Suprapubic skin (tissue), 4 donors: ENCODE measurements around the gene GPANK1. TPM values are rescaled to one million over a fixed set of nuclear protein-coding genes. Genes with fewer than 3 reads are reported as not detected.

ENCODE experiments used
- DNase-seq, 2 donors: peaks; one replicate each; pipeline ENCODE4 v3.0.0-alpha.2; 2019; ENCODE audit warnings: low spot score in 2 of 2
- H3K27ac ChIP-seq: fragments of 200-600 bp; sonication (generic); one replicate; pipeline ENCODE4 v1.5.1; 2019
- H3K27me3 ChIP-seq: fragments of 200-600 bp; sonication (generic); one replicate; pipeline ENCODE4 v1.5.1; 2019
- H3K36me3 ChIP-seq: fragments of 200-600 bp; sonication (generic); one replicate; pipeline ENCODE4 v1.5.1; 2019
- H3K4me1 ChIP-seq: fragments of 200-600 bp; sonication (generic); one replicate; pipeline ENCODE4 v1.5.1; 2019
- H3K4me3 ChIP-seq: fragments of 200-600 bp; sonication (generic); one replicate; pipeline ENCODE4 v1.5.1; 2019; ENCODE audit warnings: mild to moderate bottlenecking
- H3K9me3 ChIP-seq: fragments of 200-600 bp; sonication (generic); one replicate; pipeline ENCODE4 v1.5.1; 2019
- CTCF ChIP-seq, 2 donors: fragments of 200-600 bp in 1 of 2; fragments of 450-650 bp in 1 of 2; sonication (generic) in 1 of 2; IDR thresholded peaks; one replicate each; pipeline ENCODE4 v1.5.1; 2016 to 2019; ENCODE audit warnings: antibody characterized with exemption in 2 of 2, mild to moderate bottlenecking in 1 of 2, moderate library complexity in 1 of 2
- EP300 ChIP-seq: sonication (generic); formaldehyde crosslinking; IDR thresholded peaks from one replicate; pipeline ENCODE4 v1.6.1; 2017; ENCODE audit warnings: antibody characterized with exemption
- POLR2A ChIP-seq, 2 donors: fragments of 450-650 bp; IDR thresholded peaks; one replicate each; pipeline ENCODE4 v1.6.1; 2017; ENCODE audit warnings: antibody characterized with exemption in 2 of 2, mild to moderate bottlenecking in 2 of 2, moderate library complexity in 2 of 2
- POLR2AphosphoS5 ChIP-seq, 3 donors: sonication (generic); formaldehyde crosslinking; IDR thresholded peaks; one replicate each; pipeline ENCODE4 v1.6.1; 2017; ENCODE audit warnings: antibody characterized with exemption in 3 of 3
- WGBS: methylation state at CpG from one replicate; pipeline ENCODE4 v1.1.5; 2018; 5-methylcytosine and 5-hydroxymethylcytosine counted together
- total RNA-seq, 4 donors: library from RNA; depleted of rRNA; stranded (reverse); fragments of >200 nt; gene quantifications; one replicate each; pipeline ENCODE4 v1.1.0, GENCODE V29; 2016

GPANK1 gene
- total RNA-seq, 4 donors from 2014 or later: 15.0 to 22.6 (median 20.1) TPM

GRCh38 chr6:31690231-31691077 is 25.7 kb upstream of the GPANK1 start:
- DNase-seq: no peak
- 65% methylated on average over 10 of the region's 10 CpGs for WGBS
- H3K36me3 ChIP-seq: peaks cover 99% of the 10 kb centered on the region

GRCh38 chr6:31689249-31690110 is 24.7 kb upstream of the GPANK1 start:
- Histone ChIP-seq H3K9me3 (no peaks in the 10 kb centered on the region), H3K36me3 (peaks cover 90% of the 10 kb centered on the region), H3K4me3 (no peak overlapping the region), H3K27me3 (no peaks in the 10 kb centered on the region), H3K4me1 (no peaks in the 10 kb centered on the region), H3K27ac (no peak overlapping the region)
- TF ChIP-seq POLR2A (IDR thresholded peaks at IDR 0.05): no peak
- TF ChIP-seq CTCF (IDR thresholded peaks at IDR 0.05): no peak
- no peak for TF ChIP-seq EP300
- TF ChIP-seq POLR2AphosphoS5 (IDR thresholded peaks at IDR 0.05): no peak
- WGBS: 67% methylated on average over 8 of the region's 11 CpGs
- no peak for DNase-seq

More at GRCh38 chr6:31690231-31691077, 25.7 kb upstream of the GPANK1 start:
- H3K9me3 ChIP-seq: no peaks in the 10 kb centered on the region
- no peak overlapping the region for H3K27ac ChIP-seq
- no peak overlapping the region for H3K4me3 ChIP-seq
- H3K27me3 ChIP-seq: no peaks in the 10 kb centered on the region
- no peaks in the 10 kb centered on the region for H3K4me1 ChIP-seq
- TF ChIP-seq POLR2A (IDR thresholded peaks at IDR 0.05) (no peak), EP300 (no peak)

DNA sequence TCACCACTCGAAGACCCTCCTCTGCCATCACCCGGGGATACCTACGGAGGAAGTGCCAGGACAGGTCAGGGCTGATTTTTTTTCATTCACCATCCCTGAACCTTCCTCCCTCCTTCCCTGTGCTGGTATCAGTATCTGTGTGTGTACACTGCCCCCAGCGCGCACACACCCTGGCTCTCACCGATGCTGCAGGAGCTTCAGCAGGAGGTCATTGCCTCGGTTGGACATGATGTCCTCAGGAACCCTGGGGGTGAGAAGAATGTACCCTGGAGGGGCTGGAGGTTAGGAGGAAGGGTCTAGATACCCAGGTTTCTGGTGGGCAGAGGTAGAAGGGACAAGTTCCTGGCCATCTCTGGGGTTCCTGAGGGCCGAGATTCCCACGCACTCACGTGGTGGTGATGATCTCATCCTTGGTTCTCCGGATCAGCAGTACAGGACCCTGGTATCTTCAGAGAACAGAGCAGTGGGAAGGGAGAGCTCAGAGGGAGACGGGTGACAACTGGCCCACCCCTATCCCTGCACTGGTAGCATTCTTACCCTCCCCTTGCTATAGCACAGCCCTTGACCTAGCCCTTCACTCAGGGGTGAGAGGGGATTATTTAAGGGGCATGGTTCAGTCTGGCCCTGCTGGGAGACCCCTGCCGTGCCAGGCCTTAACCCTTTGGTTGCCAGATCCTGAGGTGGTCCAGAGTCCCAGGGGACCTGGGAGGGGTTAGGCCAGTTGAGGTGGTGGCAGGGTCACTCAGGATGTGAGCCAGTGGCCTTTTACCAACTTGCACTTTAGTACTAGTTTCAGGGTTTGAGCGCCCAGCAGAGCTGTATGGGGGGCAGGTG is 23.3 kb upstream of the GPANK1 start:
- 81% methylated on average over 13 of the region's 14 CpGs for WGBS
- peaks cover 2% of the 10 kb centered on the region for H3K4me1 ChIP-seq
- no peaks in the 10 kb centered on the region for H3K27me3 ChIP-seq
- no peak overlapping the region for H3K27ac ChIP-seq
- no peak for DNase-seq
- H3K9me3 ChIP-seq: no peaks in the 10 kb centered on the region
- peaks cover 76% of the 10 kb centered on the region for H3K36me3 ChIP-seq
- TF ChIP-seq POLR2A (IDR thresholded peaks at IDR 0.05) (no peak), EP300 (no peak), POLR2AphosphoS5 (IDR thresholded peaks at IDR 0.05) (no peak), CTCF (IDR thresholded peaks at IDR 0.05) (no peak)
- H3K4me3 ChIP-seq: no peak overlapping the region

DNA sequence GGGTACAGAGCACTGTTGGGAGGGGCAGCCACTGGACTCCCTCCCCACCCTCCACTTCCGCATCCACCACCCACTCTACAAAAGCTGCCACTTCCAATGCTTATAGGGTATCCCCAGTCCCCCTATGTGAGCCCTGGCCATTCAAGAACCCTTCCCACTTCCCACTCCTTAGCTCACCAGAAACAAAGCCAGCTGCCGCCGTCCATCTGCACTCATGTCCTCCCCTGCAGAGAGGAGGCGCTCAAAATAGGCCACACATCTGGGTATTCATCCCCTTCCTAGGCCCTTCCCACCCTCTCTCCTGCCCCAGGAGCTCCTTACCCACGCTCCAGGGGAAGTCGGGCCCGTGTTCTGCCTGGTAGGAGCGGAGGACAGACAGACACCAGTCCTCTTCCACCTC is 22.5 kb upstream of the GPANK1 start:
- Histone ChIP-seq H3K27ac (no peak overlapping the region), H3K36me3 (peaks cover 68% of the 10 kb centered on the region), H3K27me3 (no peaks in the 10 kb centered on the region), H3K4me3 (no peak overlapping the region), H3K4me1 (peaks cover 6% of the 10 kb centered on the region), H3K9me3 (no peaks in the 10 kb centered on the region)
- no peak for DNase-seq
- 93% methylated on average over 8 of the region's 8 CpGs for WGBS
- no peak for TF ChIP-seq POLR2AphosphoS5 (IDR thresholded peaks at IDR 0.05)
- no peak for TF ChIP-seq EP300
- TF ChIP-seq POLR2A (IDR thresholded peaks at IDR 0.05): no peak
- no peak for TF ChIP-seq CTCF (IDR thresholded peaks at IDR 0.05)

DNA sequence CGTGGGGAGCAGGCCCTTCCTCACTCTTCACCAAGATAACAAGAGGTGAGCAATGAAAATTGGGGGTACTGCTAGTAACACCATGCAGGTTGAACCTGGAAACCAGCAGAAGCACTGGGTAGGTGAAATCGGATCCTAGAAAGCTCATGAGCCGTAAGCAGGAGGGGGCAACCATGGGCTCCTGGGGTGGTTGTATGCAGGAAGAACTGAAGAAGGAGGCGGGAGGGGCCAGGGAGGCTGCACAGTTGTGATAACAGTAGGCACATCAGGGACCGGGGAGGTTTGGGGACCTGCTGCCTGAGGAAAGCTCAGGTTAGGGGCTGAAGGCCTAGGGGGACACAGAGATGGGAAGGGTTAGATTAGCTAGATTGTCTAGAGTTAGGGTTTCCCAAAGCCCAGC is 21.7 kb upstream of the GPANK1 start:
- H3K36me3 ChIP-seq: peaks cover 60% of the 10 kb centered on the region
- no peak overlapping the region for H3K4me3 ChIP-seq

More for the DNA sequence above, 21.7 kb upstream of the GPANK1 start:
- no peak for TF ChIP-seq POLR2AphosphoS5 (IDR thresholded peaks at IDR 0.05)
- TF ChIP-seq EP300: no peak
- TF ChIP-seq CTCF (IDR thresholded peaks at IDR 0.05): no peak
- 86% methylated on average over 5 of the region's 5 CpGs for WGBS
- DNase-seq: no peak
- no peaks in the 10 kb centered on the region for H3K9me3 ChIP-seq
- H3K27ac ChIP-seq: no peak overlapping the region
- H3K4me1 ChIP-seq: peaks cover 9% of the 10 kb centered on the region
- no peaks in the 10 kb centered on the region for H3K27me3 ChIP-seq
